ENCODE data around the gene OASL.

- TF ChIP-seq CTCF (IDR thresholded peaks at IDR 0.05) (no peak), POLR2A (IDR thresholded peaks at IDR 0.05) (no peak)
These were observed 66.0 kb downstream of the OASL start for GRCh38 chr12:120972870-120973543.

Data from tibial nerve (tissue), 3 donors.